IMR-90 (cell line): ENCODE results near the gene CLDN7. TPM values are rescaled to one million over a fixed set of nuclear protein-coding genes. Genes with fewer than 3 reads are reported as not detected.
"Not testable (repeated sequence)": the region's sequence is repeated elsewhere in the genome, so short reads cannot be mapped to it uniquely, and the experiment has no call there.

Experiments used
- ATAC-seq: fragments of 200-7000 bp; cut with Tn5 transposase; 2 replicates; pipeline ENCODE4 v1.9.1; 2020; ENCODE audit warnings: low read depth, mild to moderate bottlenecking, moderate library complexity
- BruUV-seq: library from RNA; stranded (reverse); fragments of 400-500 nt; replicated peaks from 2 replicates; lab custom pipeline; 2021; lab: Mats Ljungman, UMichigan
- CTCF ChIA-PET: fragments of 300-600 bp; formaldehyde crosslinking; extraction: SDS; loops from one replicate; lab custom pipeline; 2021; ENCODE audit warnings: antibody characterized with exemption; lab: Yijun Ruan, JAX
- POLR2A ChIA-PET: fragments of 300-600 bp; sonication (Branson Sonifier 250); formaldehyde crosslinking; loops from one replicate; lab custom pipeline; 2022; ENCODE audit warnings: antibody characterized with exemption; ENCODE audit not compliant: unreplicated experiment; lab: Charles Lee
- DNase-seq: peaks from one replicate; pipeline ENCODE4 v3.0.0; 2013
- H2AFZ ChIP-seq: replicated peaks from 2 replicates; pipeline ENCODE3; 2013; ENCODE audit warnings: low read length, mild to moderate bottlenecking; ENCODE audit not compliant: poor library complexity
- H2AK5ac ChIP-seq: 2 replicates; pipeline ENCODE4 v1.6.1; 2013; ENCODE audit warnings: low read depth, low read length, inconsistent platforms
- H2AK9ac ChIP-seq: replicated peaks from 2 replicates; pipeline ENCODE3; 2013; ENCODE audit warnings: mild to moderate bottlenecking, low read depth, low read length, moderate library complexity; ENCODE audit not compliant: poor library complexity
- H2BK120ac ChIP-seq: 2 replicates; pipeline ENCODE4 v1.6.1; 2013; ENCODE audit warnings: low read depth, low read length, inconsistent platforms
- H2BK15ac ChIP-seq: 3 replicates; pipeline ENCODE4 v1.6.1; 2013; ENCODE audit warnings: low read depth, low read length, inconsistent platforms
- H2BK20ac ChIP-seq: 2 replicates; pipeline ENCODE4 v1.6.1; 2013; ENCODE audit warnings: low read depth, mild to moderate bottlenecking, inconsistent platforms, low read length, moderate library complexity
- H2BK5ac ChIP-seq: 2 replicates; pipeline ENCODE4 v1.6.1; 2013; ENCODE audit warnings: mild to moderate bottlenecking, low read depth, low read length, inconsistent platforms; ENCODE audit not compliant: poor library complexity, severe bottlenecking
- H3K14ac ChIP-seq: replicated peaks from 2 replicates; pipeline ENCODE4 v1.6.1; 2013; ENCODE audit warnings: low read depth, low read length, inconsistent platforms
- H3K18ac ChIP-seq: 2 replicates; pipeline ENCODE4 v1.6.1; 2013; ENCODE audit warnings: low read depth, low read length, control low read depth
- H3K23ac ChIP-seq: 2 replicates; pipeline ENCODE4 v1.6.1; 2013; ENCODE audit warnings: low read depth, low read length, inconsistent platforms
- H3K27ac ChIP-seq: 2 replicates; pipeline ENCODE4 v1.5.1; 2013; ENCODE audit warnings: mild to moderate bottlenecking, control low read depth, low read length; ENCODE audit not compliant: insufficient read depth
- H3K27me3 ChIP-seq: 2 replicates; pipeline ENCODE4 v1.6.1; 2013; ENCODE audit warnings: low read length; ENCODE audit not compliant: control insufficient read depth, insufficient read depth
- H3K36me3 ChIP-seq: 2 replicates; pipeline ENCODE4 v1.6.1; 2013; ENCODE audit warnings: low read length, mixed read lengths; ENCODE audit not compliant: control insufficient read depth, insufficient read depth
- H3K4ac ChIP-seq: 2 replicates; pipeline ENCODE4 v1.6.1; 2013; ENCODE audit warnings: low read depth, low read length, inconsistent platforms
- H3K4me1 ChIP-seq: 2 replicates; pipeline ENCODE4 v1.6.1; 2013; ENCODE audit warnings: low read length, mixed read lengths; ENCODE audit not compliant: control insufficient read depth, insufficient read depth
- H3K4me2 ChIP-seq: 2 replicates; pipeline ENCODE4 v1.6.1; 2013; ENCODE audit warnings: low read depth, mild to moderate bottlenecking, control low read depth, low read length, moderate library complexity
- H3K4me3 ChIP-seq: 2 replicates; pipeline ENCODE4 v1.5.1; 2013; ENCODE audit warnings: low read depth, mild to moderate bottlenecking, control low read depth, low read length, moderate library complexity; ENCODE audit not compliant: insufficient read depth
- H3K56ac ChIP-seq: 2 replicates; pipeline ENCODE4 v1.6.1; 2013; ENCODE audit warnings: low read length, inconsistent platforms; ENCODE audit not compliant: insufficient read depth; ENCODE audit errors: extremely low read depth
- H3K79me1 ChIP-seq, 2 experiments: 2 replicates each; pipeline ENCODE4 v1.6.1; 2013; ENCODE audit warnings: low read length in 2 of 2, inconsistent platforms in 1 of 2, low read depth in 1 of 2
- H3K9ac ChIP-seq: 2 replicates; pipeline ENCODE4 v1.6.1; 2013; ENCODE audit warnings: low read depth, low read length, control low read depth
- H3K9me1 ChIP-seq: 2 replicates; pipeline ENCODE4 v1.6.1; 2013; ENCODE audit warnings: low read length, inconsistent platforms; ENCODE audit not compliant: insufficient read depth
- H3K9me3 ChIP-seq: 2 replicates; pipeline ENCODE4 v1.6.1; 2013; ENCODE audit warnings: low read length; ENCODE audit not compliant: control insufficient read depth, insufficient read depth
- H4K20me1 ChIP-seq: 2 replicates; pipeline ENCODE4 v1.6.1; 2013; ENCODE audit warnings: low read length, inconsistent platforms; ENCODE audit not compliant: insufficient read depth
- H4K5ac ChIP-seq: 2 replicates; pipeline ENCODE4 v1.6.1; 2013; ENCODE audit warnings: mild to moderate bottlenecking, low read depth, low read length, control low read depth
- H4K8ac ChIP-seq, 2 experiments: 2 replicates each; pipeline ENCODE4 v1.6.1; 2013; ENCODE audit warnings: low read depth in 2 of 2, low read length in 2 of 2, control low read depth in 1 of 2, inconsistent platforms in 1 of 2
- H4K91ac ChIP-seq: 2 replicates; pipeline ENCODE4 v1.6.1; 2013; ENCODE audit warnings: low read depth, low read length, inconsistent platforms; ENCODE audit not compliant: insufficient read depth
- WGBS, 2 experiments: methylation state at CpG; one replicate each; pipeline versions ENCODE4 v1.1.5 to v1.1.7; 2013; ENCODE audit warnings: missing lambda C conversion rate in 2 of 2; ENCODE audit not compliant: insufficient read length in 1 of 2; ENCODE audit errors: extremely low coverage in 2 of 2; 5-methylcytosine and 5-hydroxymethylcytosine counted together
- dilution Hi-C: fragments of 300-500 bp; cut with HindIII; formaldehyde crosslinking; loops from one replicate; pipeline ENCODE4 v1.14.3; 2018; ENCODE audit warnings: low sequenced_read_pairs; ENCODE audit not compliant: unreplicated experiment
- in situ Hi-C: fragments of 300-500 bp; cut with MboI; formaldehyde crosslinking; loops from 3 replicates; pipeline ENCODE4 v1.14.3; 2019; ENCODE audit warnings: low sequenced_read_pairs, inconsistent platforms, mixed read lengths
- intact Hi-C: fragments of 100-400 bp; cut with micrococcal nuclease; formaldehyde crosslinking; loops from 2 replicates; pipeline ENCODE4 v1.10.0; 2022
- polyA plus RNA-seq, 3 experiments: library from polyadenylated mRNA; depleted of rRNA; stranded (reverse); fragments of >200 nt; gene quantifications; 2 replicates each; pipeline ENCODE4 v1.2.3, GENCODE V29; 2012; ENCODE audit warnings: low replicate concordance in 1 of 3
- total RNA-seq: library from RNA; depleted of rRNA; stranded (reverse); fragments of >200 nt; gene quantifications from 2 replicates; pipeline ENCODE4 v1.2.3, GENCODE V29; 2012

CLDN7 gene
- total and polyA plus RNA-seq, 2 of the 4 experiments (the other 2 are of a cell fraction): 1.4 TPM

GRCh38 chr17:7243838-7244237, 18.4 kb downstream of the CLDN7 start:
- intact Hi-C loops, H3K9me3 ChIP-seq, H2BK5ac ChIP-seq, H2AFZ ChIP-seq, H2BK20ac ChIP-seq, H3K14ac ChIP-seq, H2BK120ac ChIP-seq, H3K4me3 ChIP-seq, DNase-seq, H3K27ac ChIP-seq, H2AK9ac ChIP-seq, H4K5ac ChIP-seq, H3K9me1 ChIP-seq, ATAC-seq, H2AK5ac ChIP-seq, dilution Hi-C loops, H4K91ac ChIP-seq, H3K18ac ChIP-seq, H3K4me2 ChIP-seq, H3K23ac ChIP-seq, BruUV-seq, H3K56ac ChIP-seq, H3K4me1 ChIP-seq, H3K27me3 ChIP-seq, H3K9ac ChIP-seq, H3K4ac ChIP-seq, POLR2A ChIA-PET, CTCF ChIA-PET, H2BK15ac ChIP-seq, H4K8ac ChIP-seq: not testable (repeated sequence)
- H4K20me1 ChIP-seq: peaks cover 10% of the 10 kb centered on the region; the same call in 1 of the 2 replicates
- peaks cover 13 to 52% of the 10 kb centered on the region in 2 experiments for H3K79me1 ChIP-seq
- no CpG with 5 or more reads among the region's 10 CpGs for WGBS, 2 experiments
- in situ Hi-C loops: loop anchor here (25.0 kb wide), 1 partner anchor 918 kb away; the partner anchor contains the start of genes PER1 and VAMP2
- H3K36me3 ChIP-seq: peaks cover 28% of the 10 kb centered on the region
